Endothelial cell of umbilical vein (primary cell): ENCODE data around the gene EXOSC2. TPM values are rescaled to one million over a fixed set of nuclear protein-coding genes. Genes with fewer than 3 reads are reported as not detected.
A peak's percentile ranks its signal among the peaks of the same experiment; 100 is the strongest.

ENCODE experiments used
- Bru-seq: library from RNA; stranded (reverse); fragments of 400-500 nt; gene quantifications from one replicate; lab custom pipeline; 2021; lab: Mats Ljungman, UMichigan
- BruChase-seq, 2 experiments: library from RNA; stranded (reverse); fragments of 400-500 nt; gene quantifications; one replicate each; lab custom pipeline; 2021; lab: Mats Ljungman, UMichigan
- BruUV-seq: library from RNA; stranded (reverse); fragments of 400-500 nt; replicated peaks from 2 replicates; lab custom pipeline; 2021; lab: Mats Ljungman, UMichigan
- CTCF ChIA-PET: fragments of 300-600, 350-600 bp; sonication (Branson Sonifier 250); formaldehyde crosslinking; loops from one replicate; lab custom pipeline; 2021; ENCODE audit warnings: antibody characterized with exemption, inconsistent platforms; lab: Charles Lee
- POLR2A ChIA-PET: fragments of 300-600, 350-600 bp; sonication (Branson Sonifier 250); formaldehyde crosslinking; loops from one replicate; lab custom pipeline; 2021; ENCODE audit warnings: antibody characterized with exemption, inconsistent platforms; lab: Charles Lee
- DNase-seq: peaks from one replicate; pipeline ENCODE4 v3.0.0-alpha.2; 2011; ENCODE audit warnings: low read depth, low spot score
- FAIRE-seq: peaks from 2 replicates; lab custom pipeline; 2011; peaks lifted over from hg19 to GRCh38; lab: Jason Lieb, UNC
- H2AFZ ChIP-seq: 2 replicates; pipeline ENCODE4 v1.6.0; 2012; ENCODE audit warnings: low read depth, low read length, control low read depth, inconsistent platforms
- H3K27ac ChIP-seq: 2 replicates; pipeline ENCODE4 v1.5.1; 2011; ENCODE audit warnings: low read depth, mild to moderate bottlenecking, control low read depth, low read length, moderate library complexity; ENCODE audit not compliant: insufficient read depth
- H3K27me3 ChIP-seq, 2 experiments: 2 replicates each; pipeline versions ENCODE4 v1.6.0 to v1.6.1; 2011; ENCODE audit warnings: low read length in 2 of 2, mixed read lengths in 1 of 2; ENCODE audit not compliant: control insufficient read depth in 2 of 2, insufficient read depth in 2 of 2
- H3K36me3 ChIP-seq, 2 experiments: 2 replicates in 1 of 2; 3 replicates in 1 of 2; pipeline ENCODE4 v1.5.1; 2011; ENCODE audit warnings: low read length in 2 of 2, mild to moderate bottlenecking in 1 of 2, moderate library complexity in 1 of 2; ENCODE audit not compliant: control insufficient read depth in 2 of 2, insufficient read depth in 2 of 2; ENCODE audit errors: extremely low read depth in 1 of 2
- H3K4me1 ChIP-seq: 3 replicates; pipeline ENCODE4 v1.5.1; 2011; ENCODE audit warnings: mild to moderate bottlenecking, low read length; ENCODE audit not compliant: control insufficient read depth, insufficient read depth; ENCODE audit errors: extremely low read depth
- H3K4me2 ChIP-seq: 2 replicates; pipeline ENCODE4 v1.6.1; 2011; ENCODE audit warnings: low read length, control low read depth, mixed read lengths; ENCODE audit not compliant: insufficient read depth
- H3K4me3 ChIP-seq, 3 experiments: fragments of 200-600 bp in 1 of 3; sonication (generic), shearing (Covaris generic) in 1 of 3; replicated peaks in 1 of 3; 2 replicates each; pipeline ENCODE4 v1.5.1; 2011 to 2016; ENCODE audit warnings: control low read depth in 3 of 3, low read length in 3 of 3, mild to moderate bottlenecking in 2 of 3, inconsistent platforms in 1 of 3, low read depth in 1 of 3, moderate library complexity in 1 of 3; ENCODE audit not compliant: insufficient read depth in 1 of 3
- H3K79me2 ChIP-seq: 2 replicates; pipeline ENCODE4 v1.6.0; 2012; ENCODE audit warnings: low read length, inconsistent platforms; ENCODE audit not compliant: control insufficient read depth, insufficient read depth
- H3K9ac ChIP-seq: replicated peaks from 2 replicates; pipeline ENCODE3; 2011; ENCODE audit warnings: low read length, control low read depth; ENCODE audit not compliant: insufficient read depth; ENCODE audit errors: extremely low read depth
- H3K9me1 ChIP-seq: replicated peaks from 3 replicates; pipeline ENCODE4 v1.6.0; 2011; ENCODE audit warnings: mild to moderate bottlenecking, low read length; ENCODE audit not compliant: control insufficient read depth, insufficient read depth; ENCODE audit errors: extremely low read depth
- H3K9me3 ChIP-seq: replicated peaks from 2 replicates; pipeline ENCODE4 v1.5.1; 2012; ENCODE audit warnings: low read length, inconsistent platforms; ENCODE audit not compliant: control insufficient read depth, insufficient read depth
- H4K20me1 ChIP-seq: replicated peaks from 2 replicates; pipeline ENCODE3; 2011; ENCODE audit warnings: mild to moderate bottlenecking, low read length; ENCODE audit not compliant: control insufficient read depth, insufficient read depth; ENCODE audit errors: extremely low read depth
- CTCF ChIP-seq, 2 donors: IDR thresholded peaks; 1 replicate in 1 of 2; 2 replicates in 1 of 2; pipeline ENCODE4 v1.5.1; 2011; ENCODE audit warnings: low read length in 2 of 2, mild to moderate bottlenecking in 2 of 2, moderate library complexity in 2 of 2, control low read depth in 1 of 2, inconsistent platforms in 1 of 2, low read depth in 1 of 2; ENCODE audit not compliant: insufficient read depth in 1 of 2; ENCODE audit errors: extremely low read depth in 1 of 2
- FOS ChIP-seq: IDR thresholded peaks from 2 replicates; pipeline ENCODE4 v1.6.1; 2011; ENCODE audit warnings: mild to moderate bottlenecking, low read length, moderate library complexity, borderline replicate concordance; ENCODE audit not compliant: insufficient read depth
- GATA2 ChIP-seq: IDR thresholded peaks from 2 replicates; pipeline ENCODE4 v1.7.0; 2011; ENCODE audit warnings: low read depth, mild to moderate bottlenecking, moderate library complexity, mixed read lengths, low read length; ENCODE audit not compliant: insufficient read length, insufficient read depth
- MAX ChIP-seq: IDR thresholded peaks from 2 replicates; pipeline ENCODE4 v1.6.1; 2011; ENCODE audit not compliant: insufficient read depth, insufficient read length
- POLR2A ChIP-seq: IDR thresholded peaks from 2 replicates; pipeline ENCODE4 v1.6.1; 2012; ENCODE audit warnings: low read depth, mild to moderate bottlenecking, control low read depth, low read length
- POLR2AphosphoS5 ChIP-seq: IDR thresholded peaks from 2 replicates; pipeline ENCODE4 v1.6.1; 2012; ENCODE audit warnings: low read depth, mild to moderate bottlenecking, control low read depth, low read length, moderate library complexity; ENCODE audit not compliant: insufficient read depth
- dilution Hi-C: fragments of 300-500 bp; cut with MboI; formaldehyde crosslinking; loops from one replicate; pipeline ENCODE4 v1.15.0; 2019; ENCODE audit warnings: low sequenced_read_pairs; ENCODE audit not compliant: extremely low pct_ligation_motif_present
- intact Hi-C: fragments of 100-400 bp; cut with micrococcal nuclease; formaldehyde crosslinking; loops from one replicate; pipeline ENCODE4 v1.10.0; 2022
- long read RNA-seq: library from polyadenylated mRNA; stranded (forward); transcript quantifications from one replicate; pipeline ENCODE4 v2.0.0, GENCODE V29; 2021
- polyA minus RNA-seq, 3 experiments: library from RNA; depleted of rRNA, polyadenylated mRNA; stranded (reverse); fragments of >200 nt; gene quantifications; 1 replicate in 1 of 3; 2 replicates in 2 of 3; pipeline ENCODE4 v1.2.3, GENCODE V29; 2011
- polyA plus RNA-seq, 4 experiments: library from polyadenylated mRNA; depleted of rRNA in 3 of 4; stranded (reverse) in 3 of 4; unstranded in 1 of 4; fragments of >200 nt; gene quantifications; 2 replicates each; pipeline versions ENCODE4 v1.2.1 to v1.2.3, GENCODE V29; 2011 to 2012; ENCODE audit warnings: missing spikeins in 1 of 4
- total RNA-seq: library from RNA; stranded (reverse); gene quantifications from 2 replicates; pipeline ENCODE4 v1.2.3, GENCODE V29; 2021

Gene EXOSC2
- total RNA-seq (44.4 and 46.4 TPM in 2 replicates), polyA plus RNA-seq (21.7 and 25.5 TPM in 2 replicates), polyA minus RNA-seq (33.5 and 38.8 TPM in 2 replicates), Bru-seq, nascent RNA (percentile 83 among the genes with signal in this experiment), BruChase-seq, experiment 1, labeled RNA remaining after a 6-hour chase (percentile 84 among the genes with signal in this experiment), BruChase-seq, experiment 2, labeled RNA remaining after a 2-hour chase (percentile 87 among the genes with signal in this experiment)
- polyA plus RNA-seq (2011; cell fraction: cytosol; rRNA removed): 31.9 and 36.6 TPM in 2 replicates
- polyA plus RNA-seq (2011; cell fraction: nucleus; rRNA removed): 52.6 and 72.7 TPM in 2 replicates
- polyA plus RNA-seq (2012): 26.5 and 44.8 TPM in 2 replicates
- polyA minus RNA-seq (2011; cell fraction: cytosol; rRNA and poly(A)+ RNA removed): 153 TPM
- polyA minus RNA-seq (2011; cell fraction: nucleus; rRNA and poly(A)+ RNA removed): 17.4 and 31.7 TPM in 2 replicates
- long read RNA-seq, transcript EXOSC2-204 (9 exons, 2,040 nt): major isoform, 33 of 47 reads
- long read RNA-seq, partial matches to known transcripts: 1 of 47 reads
- long read RNA-seq, other reads (novel, unspliced or antisense): 10 of 47 reads

- Histone ChIP-seq H3K36me3 (peaks cover 2 to 12% of the 10 kb centered on the region in 2 experiments), H3K4me3 (peak within 1 kb of the TSS; percentile 57 to 79 (median 78)), H4K20me1 (no peaks in the 10 kb centered on the region), H2AFZ (peak within 1 kb of the TSS; percentile 88), H3K4me2 (peak within 1 kb of the TSS; percentile 93), H3K9me3 (no peaks in the 10 kb centered on the region), H3K4me1 (peaks cover 9% of the 10 kb centered on the region), H3K27me3 (no peaks in the 10 kb centered on the region), H3K9ac (peak within 1 kb of the TSS; percentile 68), H3K9me1 (no peaks in the 10 kb centered on the region), H3K79me2 (peaks cover 40% of the 10 kb centered on the region), H3K27ac (peak within 1 kb of the TSS; percentile 47)
- ChIA-PET POLR2A (interaction anchor here (0.7 kb wide), 1 partner anchor 256 kb away, joined by 4 read pairs; no protein-coding TSS in a partner anchor), CTCF (interaction anchor here (0.7 to 3.3 kb wide), 11 partner anchors 8 to 305 kb away, joined by 3 to 23 read pairs (median 6); no protein-coding TSS in a partner anchor)
- intact Hi-C loops: no loop called here
- FAIRE-seq: peak; percentile 97
- no peak for TF ChIP-seq FOS
- peak; percentile 66 for TF ChIP-seq MAX
- TF ChIP-seq POLR2AphosphoS5: peak; percentile 89
- no peak for TF ChIP-seq CTCF (IDR thresholded peaks at IDR 0.05; ENCODE audit: extremely low read depth in 1 of 2, insufficient read depth in 1 of 2, low read depth in 1 of 2, low read length in 2 of 2)
- TF ChIP-seq GATA2: peak; percentile 17
- TF ChIP-seq POLR2A: peak; percentile 98
- peak; percentile 99 for DNase-seq
- dilution Hi-C loops: loop anchor here (25.0 kb wide), 1 partner anchor 169 kb away; no protein-coding TSS in a partner anchor
- BruUV-seq: TSS peak; percentile 74
Measured at GRCh38 chr9:130693426-130694191, at the start of gene EXOSC2. TSS of gene EXOSC2 (plus strand) at chr9:130693780. CDS start at chr9:130693792, 12 bp downstream.
